Smooth muscle cell (in vitro differentiated cells): Measurements from ENCODE around the gene RASSF8. TPM values are rescaled to one million over a fixed set of nuclear protein-coding genes. Genes with fewer than 3 reads are reported as not detected.

Source experiments
- DNase-seq: peaks from one replicate; lab custom pipeline; 2025; ENCODE audit not compliant: unreplicated experiment; lab: John Stamatoyannopoulos, UW
- H2AFZ ChIP-seq: fragments of 200-600 bp; sonication (generic); 2 replicates; pipeline ENCODE4 v1.6.0; 2016; ENCODE audit warnings: antibody characterized with exemption, low read depth, mild to moderate bottlenecking
- H3F3A ChIP-seq: fragments of 200-600 bp; sonication (generic); 2 replicates; pipeline ENCODE4 v1.6.0; 2017; ENCODE audit warnings: antibody characterized with exemption, low read depth
- H3K27ac ChIP-seq: fragments of 200-600 bp; sonication (generic); 2 replicates; pipeline ENCODE4 v1.5.1; 2016; ENCODE audit warnings: low read depth, mild to moderate bottlenecking
- H3K27me3 ChIP-seq: fragments of 200-600 bp; sonication (generic); 2 replicates; pipeline ENCODE4 v1.6.1; 2016; ENCODE audit warnings: low read depth, mild to moderate bottlenecking
- H3K36me3 ChIP-seq: fragments of 200-600 bp; sonication (generic); 2 replicates; pipeline ENCODE4 v1.5.1; 2016; ENCODE audit warnings: low read depth
- H3K4me1 ChIP-seq: fragments of 200-600 bp; sonication (generic); 2 replicates; pipeline ENCODE4 v1.5.1; 2016; ENCODE audit warnings: low read depth
- H3K4me2 ChIP-seq: fragments of 200-600 bp; sonication (generic); 2 replicates; pipeline ENCODE4 v1.6.0; 2016; ENCODE audit warnings: mild to moderate bottlenecking
- H3K4me3 ChIP-seq: fragments of 200-600 bp; sonication (generic); 2 replicates; pipeline ENCODE4 v1.5.1; 2016; ENCODE audit warnings: mild to moderate bottlenecking
- H3K79me2 ChIP-seq: fragments of 200-600 bp; sonication (generic); 2 replicates; pipeline ENCODE4 v1.6.0; 2016; ENCODE audit warnings: low read depth, mild to moderate bottlenecking
- H3K9ac ChIP-seq: fragments of 200-600 bp; sonication (generic); 2 replicates; pipeline ENCODE4 v1.6.0; 2016; ENCODE audit warnings: low read depth
- H3K9me3 ChIP-seq: fragments of 200-600 bp; sonication (generic); replicated peaks from 2 replicates; pipeline ENCODE4 v1.5.1; 2016; ENCODE audit warnings: low read depth
- H4K20me1 ChIP-seq: fragments of 200-600 bp; sonication (generic); 2 replicates; pipeline ENCODE4 v1.6.0; 2016; ENCODE audit warnings: low read depth
- WGBS: methylation state at CpG from one replicate; pipeline ENCODE4 v1.1.7; 2016; ENCODE audit warnings: low lambda C conversion rate; 5-methylcytosine and 5-hydroxymethylcytosine counted together
- polyA plus RNA-seq: library from polyadenylated mRNA; unstranded; fragments of >200 nt; fragmentation: Nextera tagmentation; extraction: Ambion mirVana; gene quantifications from 2 replicates; pipeline ENCODE4 v1.2.1, GENCODE V29; 2016
- total RNA-seq: library from RNA; depleted of rRNA; stranded (reverse); fragments of >200 nt; gene quantifications from 2 replicates; pipeline ENCODE4 v1.2.3, GENCODE V29; 2014
- TF ChIP-seq, protein P1 (sequence below): fragments of 200-600 bp; sonication (generic); IDR thresholded peaks from 2 replicates; pipeline ENCODE4 v1.5.1; 2017; ENCODE audit warnings: borderline replicate concordance, mild to moderate bottlenecking, antibody characterized with exemption; ENCODE audit not compliant: insufficient read depth, poor library complexity, severe bottlenecking

Gene RASSF8
- total RNA-seq, result 29.8 and 34.2 TPM in 2 replicates
- polyA plus RNA-seq, result 9.8 and 15.5 TPM in 2 replicates

DNA sequence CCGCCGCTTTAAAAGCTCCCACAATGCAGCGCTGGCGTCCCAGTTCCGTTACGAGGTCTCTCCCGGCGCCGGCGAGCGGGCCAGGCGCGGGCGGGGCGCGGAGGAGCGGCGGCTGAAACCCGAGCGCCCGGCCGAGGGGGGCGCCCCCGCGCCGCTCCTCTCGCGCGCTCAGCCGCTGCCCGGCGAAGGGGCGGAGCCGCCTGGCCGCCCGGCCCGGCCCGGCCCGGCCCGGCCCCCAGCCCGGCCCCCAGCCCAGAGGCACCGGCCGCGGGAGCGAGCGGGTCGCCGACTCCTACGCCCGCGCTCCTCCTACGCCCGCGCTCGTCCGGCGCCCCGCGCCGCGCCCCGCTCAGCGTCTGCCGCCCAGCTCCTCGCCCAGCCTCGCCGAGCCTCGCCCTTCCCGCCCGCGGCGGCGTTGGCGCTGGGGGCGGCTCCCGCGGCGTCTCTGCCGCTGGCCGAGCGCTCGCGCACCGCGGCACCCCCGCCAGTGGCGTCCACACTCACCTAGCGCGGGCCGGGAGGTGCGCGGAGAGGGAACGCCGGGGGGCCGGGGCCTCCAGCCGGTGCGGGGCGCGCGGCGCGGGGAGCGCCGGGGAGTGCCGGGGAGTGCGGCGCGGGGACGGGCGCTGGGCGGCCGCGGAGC is at the start of gene RASSF8:
Gene RASSF8, plus strand, starts transcription at position 255 of the 643 bp plus-strand sequence. CDS start 96,662 bp downstream, outside the sequence.
- peaks cover 38% of the 10 kb centered on the region for H4K20me1 ChIP-seq
- under 1% methylated on average over 37 of the region's 113 CpGs for WGBS
- H3K79me2 ChIP-seq, result peaks cover 37% of the 10 kb centered on the region
- peak within 1 kb of the TSS; percentile 95 for H3K4me2 ChIP-seq
- peak; percentile 71 for DNase-seq
- peak within 1 kb of the TSS; percentile 89 for H2AFZ ChIP-seq
- H3K27ac ChIP-seq, result peak within 1 kb of the TSS; percentile 97
- H3K9ac ChIP-seq, result peak within 1 kb of the TSS; percentile 93
- H3K4me3 ChIP-seq, result peak within 1 kb of the TSS; percentile 65
- TF ChIP-seq, protein P1, sequence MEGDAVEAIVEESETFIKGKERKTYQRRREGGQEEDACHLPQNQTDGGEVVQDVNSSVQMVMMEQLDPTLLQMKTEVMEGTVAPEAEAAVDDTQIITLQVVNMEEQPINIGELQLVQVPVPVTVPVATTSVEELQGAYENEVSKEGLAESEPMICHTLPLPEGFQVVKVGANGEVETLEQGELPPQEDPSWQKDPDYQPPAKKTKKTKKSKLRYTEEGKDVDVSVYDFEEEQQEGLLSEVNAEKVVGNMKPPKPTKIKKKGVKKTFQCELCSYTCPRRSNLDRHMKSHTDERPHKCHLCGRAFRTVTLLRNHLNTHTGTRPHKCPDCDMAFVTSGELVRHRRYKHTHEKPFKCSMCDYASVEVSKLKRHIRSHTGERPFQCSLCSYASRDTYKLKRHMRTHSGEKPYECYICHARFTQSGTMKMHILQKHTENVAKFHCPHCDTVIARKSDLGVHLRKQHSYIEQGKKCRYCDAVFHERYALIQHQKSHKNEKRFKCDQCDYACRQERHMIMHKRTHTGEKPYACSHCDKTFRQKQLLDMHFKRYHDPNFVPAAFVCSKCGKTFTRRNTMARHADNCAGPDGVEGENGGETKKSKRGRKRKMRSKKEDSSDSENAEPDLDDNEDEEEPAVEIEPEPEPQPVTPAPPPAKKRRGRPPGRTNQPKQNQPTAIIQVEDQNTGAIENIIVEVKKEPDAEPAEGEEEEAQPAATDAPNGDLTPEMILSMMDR, result no peak
- peaks cover 4% of the 10 kb centered on the region for H3K36me3 ChIP-seq
- no peaks in the 10 kb centered on the region for H3K9me3 ChIP-seq
- peaks cover 6% of the 10 kb centered on the region for H3F3A ChIP-seq
- no peaks in the 10 kb centered on the region for H3K27me3 ChIP-seq
- H3K4me1 ChIP-seq, result peaks cover 11% of the 10 kb centered on the region

DNA sequence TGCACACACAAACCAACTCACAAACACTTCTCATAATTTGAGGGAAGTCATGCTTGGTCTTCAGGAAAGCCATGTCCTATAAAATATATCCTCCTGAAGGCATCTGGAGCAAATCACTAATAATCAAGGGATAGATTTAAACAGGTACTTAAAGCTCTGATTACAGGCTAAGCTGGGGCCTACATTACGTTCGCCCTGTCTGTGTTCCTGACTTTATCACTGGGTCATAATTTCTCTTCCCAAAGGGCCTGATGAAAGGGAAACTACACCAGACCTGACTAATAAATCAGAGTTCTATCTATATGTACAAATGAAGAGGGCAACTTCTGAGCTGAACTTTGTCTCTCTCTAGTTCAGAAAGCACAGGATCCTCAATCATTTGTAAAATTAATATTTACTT is 43.9 kb upstream of the RASSF8 start:
- 45% methylated on average over 2 of the region's 2 CpGs for WGBS
- no peaks in the 10 kb centered on the region for H3F3A ChIP-seq
- no peaks in the 10 kb centered on the region for H3K27me3 ChIP-seq
- H3K9ac ChIP-seq, result no peak overlapping the region
- H3K79me2 ChIP-seq, result no peaks in the 10 kb centered on the region
- H3K9me3 ChIP-seq, result no peaks in the 10 kb centered on the region
- H2AFZ ChIP-seq, result no peak overlapping the region
- TF ChIP-seq, protein P1, result no peak
- no peak for DNase-seq
- H3K4me3 ChIP-seq, result no peak overlapping the region
- H3K4me2 ChIP-seq, result no peak overlapping the region
- no peaks in the 10 kb centered on the region for H3K36me3 ChIP-seq
- H3K4me1 ChIP-seq, result no peaks in the 10 kb centered on the region
- H4K20me1 ChIP-seq, result no peaks in the 10 kb centered on the region
- no peak overlapping the region for H3K27ac ChIP-seq

GRCh38 chr12:25924491-25925001 is 33.9 kb upstream of the RASSF8 start:
- no peaks in the 10 kb centered on the region for H3K9me3 ChIP-seq
- no peak overlapping the region for H3K4me3 ChIP-seq
- no peaks in the 10 kb centered on the region for H3K4me1 ChIP-seq
- H3K79me2 ChIP-seq, result no peaks in the 10 kb centered on the region
- no peaks in the 10 kb centered on the region for H4K20me1 ChIP-seq
- DNase-seq, result no peak
- no peaks in the 10 kb centered on the region for H3K36me3 ChIP-seq
- H3K4me2 ChIP-seq, result no peak overlapping the region
- no peak overlapping the region for H2AFZ ChIP-seq
- 43% methylated on average over 7 of the region's 7 CpGs for WGBS
- H3K9ac ChIP-seq, result no peak overlapping the region
- H3F3A ChIP-seq, result no peaks in the 10 kb centered on the region
- no peak overlapping the region for H3K27ac ChIP-seq
- H3K27me3 ChIP-seq, result no peaks in the 10 kb centered on the region
- TF ChIP-seq, protein P1, result no peak

- Histone ChIP-seq H4K20me1 (no peaks in the 10 kb centered on the region), H3K9me3 (no peaks in the 10 kb centered on the region), H3K79me2 (no peaks in the 10 kb centered on the region), H3F3A (no peaks in the 10 kb centered on the region), H3K9ac (no peak overlapping the region), H2AFZ (no peak overlapping the region), H3K36me3 (no peaks in the 10 kb centered on the region), H3K4me2 (no peak overlapping the region), H3K4me1 (no peaks in the 10 kb centered on the region), H3K4me3 (no peak overlapping the region), H3K27me3 (no peaks in the 10 kb centered on the region), H3K27ac (no peak overlapping the region)
- DNase-seq, result no peak
- 97% methylated on average over 7 of the region's 7 CpGs for WGBS
- TF ChIP-seq, protein P1, result no peak
Observed at GRCh38 chr12:25925064-25925463, 33.4 kb upstream of the RASSF8 start.
